B cell (primary cell): Measurements from ENCODE around the gene CSMD2. TPM values are rescaled to one million over a fixed set of nuclear protein-coding genes. Genes with fewer than 3 reads are reported as not detected.

Experiments used
- ATAC-seq: fragments of 200-7000 bp; cut with Tn5 transposase; one replicate; pipeline ENCODE4 v1.10.0; 2021; ENCODE audit warnings: low read depth, mild to moderate bottlenecking, moderate number of reproducible peaks, moderate library complexity
- CTCF ChIA-PET: fragments of 350-600 bp; sonication (Branson Sonifier 250); formaldehyde crosslinking; loops from one replicate; lab custom pipeline; 2021; ENCODE audit warnings: antibody characterized with exemption, inconsistent platforms; lab: Charles Lee
- POLR2A ChIA-PET: fragments of 350-600 bp; sonication (Branson Sonifier 250); formaldehyde crosslinking; loops from one replicate; lab custom pipeline; 2021; ENCODE audit warnings: antibody characterized with exemption; lab: Charles Lee
- DNase-seq: peaks from one replicate; pipeline ENCODE4 v3.0.0; 2013
- H2AFZ ChIP-seq: 2 replicates; pipeline ENCODE4 v1.6.1; 2012; ENCODE audit warnings: mild to moderate bottlenecking, low read depth, low read length; ENCODE audit not compliant: insufficient read depth, poor library complexity, severe bottlenecking
- H3K27ac ChIP-seq, 2 donors: 1 replicate in 1 of 2; 2 replicates in 1 of 2; pipeline ENCODE4 v1.5.1; 2012 to 2013; ENCODE audit warnings: low read length in 2 of 2, mild to moderate bottlenecking in 2 of 2, moderate library complexity in 1 of 2
- H3K27me3 ChIP-seq, 4 experiments: fragments of 200-600 bp in 1 of 4; sonication (generic) in 1 of 4; replicated peaks in 1 of 4; 1 replicate in 2 of 4; 2 replicates in 2 of 4; pipeline versions ENCODE4 v1.6.1 to v1.7.0; 2013 to 2016; ENCODE audit warnings: low read length in 3 of 4, mild to moderate bottlenecking in 2 of 4, mixed read lengths in 1 of 4, moderate library complexity in 1 of 4; ENCODE audit not compliant: insufficient read depth in 4 of 4, control insufficient read depth in 3 of 4; ENCODE audit errors: control extremely low read depth in 1 of 4
- H3K36me3 ChIP-seq, 2 experiments: replicated peaks in 1 of 2; 1 replicate in 1 of 2; 2 replicates in 1 of 2; pipeline versions ENCODE4 v1.6.1 to v1.7.1; 2013; ENCODE audit warnings: low read length in 1 of 2; ENCODE audit not compliant: insufficient read depth in 2 of 2, control insufficient read depth in 1 of 2; ENCODE audit errors: control extremely low read depth in 1 of 2, extremely low read depth in 1 of 2
- H3K4me1 ChIP-seq, 2 donors: fragments of 200-600 bp in 1 of 2; sonication (generic) in 1 of 2; 1 replicate in 1 of 2; 2 replicates in 1 of 2; pipeline versions ENCODE4 v1.5.1 to v1.6.1; 2013 to 2017; ENCODE audit warnings: low read length in 2 of 2; ENCODE audit not compliant: control insufficient read depth in 2 of 2, insufficient read depth in 2 of 2
- H3K4me2 ChIP-seq: replicated peaks from 2 replicates; pipeline ENCODE3; 2012; ENCODE audit warnings: mild to moderate bottlenecking, low read depth, low read length; ENCODE audit not compliant: poor library complexity, severe bottlenecking
- H3K4me3 ChIP-seq, 5 experiments: fragments of 200-600 bp in 1 of 5; sonication (generic) in 1 of 5; 1 replicate in 3 of 5; 2 replicates in 2 of 5; pipeline versions ENCODE4 v1.5.1 to v1.7.0; 2011 to 2016; ENCODE audit warnings: low read length in 4 of 5, mild to moderate bottlenecking in 4 of 5, low read depth in 2 of 5, control low read depth in 1 of 5, moderate library complexity in 1 of 5; ENCODE audit not compliant: insufficient read depth in 1 of 5; ENCODE audit errors: control extremely low read depth in 1 of 5, extremely low read depth in 1 of 5
- H3K79me2 ChIP-seq: fragments of 200-600 bp; sonication (generic); one replicate; pipeline ENCODE4 v1.6.0; 2016; ENCODE audit warnings: low read length; ENCODE audit not compliant: control insufficient read depth, insufficient read depth
- H3K9ac ChIP-seq: fragments of 200-600 bp; sonication (generic); 2 replicates; pipeline ENCODE4 v1.6.1; 2017; ENCODE audit warnings: mild to moderate bottlenecking, low read length, moderate library complexity
- H3K9me3 ChIP-seq, 3 donors: one replicate each; pipeline versions ENCODE4 v1.6.1 to v1.7.1; 2013; ENCODE audit warnings: low read length in 2 of 3; ENCODE audit not compliant: control insufficient read depth in 2 of 3, insufficient read depth in 1 of 3; ENCODE audit errors: control extremely low read depth in 1 of 3
- H4K20me1 ChIP-seq: 2 replicates; pipeline ENCODE4 v1.6.0; 2012; ENCODE audit warnings: mild to moderate bottlenecking, low read length; ENCODE audit not compliant: insufficient read depth, control insufficient read depth, poor library complexity, severe bottlenecking
- H3K27ac Mint-ChIP-seq: one replicate; pipeline ENCODE4 v1.8.0; 2021; ENCODE audit warnings: mixed read lengths
- H3K27me3 Mint-ChIP-seq: one replicate; pipeline ENCODE4 v1.8.0; 2021; ENCODE audit warnings: mixed read lengths
- H3K4me1 Mint-ChIP-seq: one replicate; pipeline ENCODE4 v1.8.0; 2021; ENCODE audit warnings: mixed read lengths
- H3K4me3 Mint-ChIP-seq: one replicate; pipeline ENCODE4 v1.8.0; 2021; ENCODE audit warnings: mixed read lengths
- H3K9me3 Mint-ChIP-seq: one replicate; pipeline ENCODE4 v1.8.0; 2022; ENCODE audit warnings: mixed read lengths; ENCODE audit not compliant: insufficient read depth
- EZH2 ChIP-seq: IDR thresholded peaks from 2 replicates; pipeline ENCODE4 v1.6.1; 2012; ENCODE audit warnings: borderline replicate concordance, low read depth, mild to moderate bottlenecking, moderate library complexity, low read length; ENCODE audit not compliant: insufficient read depth, poor library complexity, severe bottlenecking
- WGBS: methylation state at CpG from one replicate; pipeline ENCODE4 v1.1.5; 2013; ENCODE audit warnings: missing lambda C conversion rate; ENCODE audit not compliant: insufficient coverage; 5-methylcytosine and 5-hydroxymethylcytosine counted together
- intact Hi-C: fragments of 100-400 bp; cut with micrococcal nuclease; formaldehyde crosslinking; loops from one replicate; pipeline ENCODE4 v1.10.0; 2022
- polyA plus RNA-seq: library from polyadenylated mRNA; depleted of rRNA; stranded (reverse); fragments of >200 nt; gene quantifications from 2 replicates; pipeline ENCODE4 v1.2.3, GENCODE V29; 2012
- total RNA-seq, 2 donors: library from RNA; stranded (reverse); fragments of 120-200 nt in 1 of 2; gene quantifications; 1 replicate in 1 of 2; 2 replicates in 1 of 2; pipeline versions ENCODE4 v1.2.3 to v1.2.4, GENCODE V29; 2013 to 2022
- TF ChIP-seq, protein P1 (sequence below): fragments of 200-600 bp; IDR thresholded peaks from one replicate; pipeline ENCODE4 v1.8.0; 2022; ENCODE audit warnings: antibody characterized with exemption, mild to moderate bottlenecking

The CSMD2 gene
- total and polyA plus RNA-seq, 2 donors (not counting 1 experiment from before 2014, with no cell fraction given), result not detected

DNA sequence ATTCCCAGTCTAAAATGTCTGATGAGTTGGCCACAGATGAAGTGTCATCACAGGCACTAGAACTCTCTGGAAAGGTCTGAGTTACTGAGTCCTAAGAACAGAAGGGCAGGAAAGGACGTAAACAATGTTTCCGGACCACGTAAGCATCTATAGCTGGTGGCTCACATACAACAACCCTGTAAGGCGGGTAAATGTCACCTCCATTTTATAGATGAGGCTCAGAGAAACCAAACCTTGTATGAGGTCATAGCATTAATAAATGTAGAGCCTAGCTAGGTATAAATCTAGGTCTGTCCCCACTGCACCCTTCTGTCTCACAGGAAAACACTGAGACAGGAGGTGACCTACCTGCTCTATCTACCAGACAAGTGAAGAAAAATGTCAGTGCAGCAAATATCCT, 86.6 kb downstream of the CSMD2 start:
- Histone ChIP-seq H3K4me1 (no peaks in the 10 kb centered on the region), H4K20me1 (no peaks in the 10 kb centered on the region), H3K4me2 (no peak overlapping the region), H3K9me3 (peaks cover 0 to 8% (median 0%) of the 10 kb centered on the region in 3 donors), H3K36me3 (no peaks in the 10 kb centered on the region), H3K27me3 (no peaks in the 10 kb centered on the region), H3K27ac (no peak overlapping the region), H3K4me3 (no peak overlapping the region), H2AFZ (no peak overlapping the region), H3K79me2 (no peaks in the 10 kb centered on the region), H3K9ac (no peak overlapping the region)
- Mint-ChIP-seq H3K4me1 (no peaks in the 10 kb centered on the region), H3K9me3 (peaks cover 5% of the 10 kb centered on the region), H3K27ac (no peak overlapping the region), H3K27me3 (peaks cover 3% of the 10 kb centered on the region), H3K4me3 (no peak overlapping the region)
- no peak for ATAC-seq
- 87% methylated on average over 3 of the region's 4 CpGs for WGBS
- no peak for TF ChIP-seq EZH2
- TF ChIP-seq, protein P1, sequence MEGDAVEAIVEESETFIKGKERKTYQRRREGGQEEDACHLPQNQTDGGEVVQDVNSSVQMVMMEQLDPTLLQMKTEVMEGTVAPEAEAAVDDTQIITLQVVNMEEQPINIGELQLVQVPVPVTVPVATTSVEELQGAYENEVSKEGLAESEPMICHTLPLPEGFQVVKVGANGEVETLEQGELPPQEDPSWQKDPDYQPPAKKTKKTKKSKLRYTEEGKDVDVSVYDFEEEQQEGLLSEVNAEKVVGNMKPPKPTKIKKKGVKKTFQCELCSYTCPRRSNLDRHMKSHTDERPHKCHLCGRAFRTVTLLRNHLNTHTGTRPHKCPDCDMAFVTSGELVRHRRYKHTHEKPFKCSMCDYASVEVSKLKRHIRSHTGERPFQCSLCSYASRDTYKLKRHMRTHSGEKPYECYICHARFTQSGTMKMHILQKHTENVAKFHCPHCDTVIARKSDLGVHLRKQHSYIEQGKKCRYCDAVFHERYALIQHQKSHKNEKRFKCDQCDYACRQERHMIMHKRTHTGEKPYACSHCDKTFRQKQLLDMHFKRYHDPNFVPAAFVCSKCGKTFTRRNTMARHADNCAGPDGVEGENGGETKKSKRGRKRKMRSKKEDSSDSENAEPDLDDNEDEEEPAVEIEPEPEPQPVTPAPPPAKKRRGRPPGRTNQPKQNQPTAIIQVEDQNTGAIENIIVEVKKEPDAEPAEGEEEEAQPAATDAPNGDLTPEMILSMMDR, result no peak
- DNase-seq, result no peak
- POLR2A ChIA-PET, result no interaction called here
- CTCF ChIA-PET, result no interaction called here
- intact Hi-C loops, result no loop called here

DNA sequence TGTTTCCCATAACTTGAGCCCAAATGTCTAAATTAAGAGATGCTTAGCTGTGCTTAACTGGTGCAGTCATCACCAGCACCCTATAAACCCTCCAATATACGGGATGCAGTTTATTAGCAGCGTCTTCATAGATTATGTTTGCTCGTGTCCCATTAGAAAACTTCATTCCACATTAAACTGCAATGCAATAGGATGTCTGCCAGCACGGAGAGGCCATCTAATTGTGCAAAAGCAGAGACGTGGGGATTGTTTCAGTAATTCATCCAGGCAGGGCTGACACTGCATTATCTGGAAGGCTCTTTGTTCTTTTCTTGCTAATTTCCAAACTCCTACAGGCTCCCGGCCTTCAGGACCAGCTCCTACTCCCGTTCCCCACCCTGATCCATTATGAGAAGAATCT, 89.5 kb downstream of the CSMD2 start:
- H3K4me2 ChIP-seq, result no peak overlapping the region
- H3K4me1 ChIP-seq, result no peaks in the 10 kb centered on the region
- Mint-ChIP-seq H3K27ac (no peak overlapping the region), H3K9me3 (peaks cover 2% of the 10 kb centered on the region), H3K4me3 (no peak overlapping the region), H3K27me3 (peaks cover 6% of the 10 kb centered on the region), H3K4me1 (no peaks in the 10 kb centered on the region)
- ATAC-seq (no peak), DNase-seq (no peak)
- H3K9me3 ChIP-seq, result no peaks in the 10 kb centered on the region
- H3K9ac ChIP-seq, result no peak overlapping the region
- intact Hi-C loops, result no loop called here
- 91% methylated on average over 3 of the region's 7 CpGs for WGBS
- ChIA-PET CTCF (no interaction called here), POLR2A (no interaction called here)
- H2AFZ ChIP-seq, result no peak overlapping the region
- no peaks in the 10 kb centered on the region for H3K79me2 ChIP-seq
- TF ChIP-seq, protein P1, result no peak
- no peak for TF ChIP-seq EZH2
- H3K27ac ChIP-seq, result no peak overlapping the region
- H3K4me3 ChIP-seq, result no peak overlapping the region
- no peaks in the 10 kb centered on the region for H3K36me3 ChIP-seq
- H4K20me1 ChIP-seq, result no peaks in the 10 kb centered on the region
- H3K27me3 ChIP-seq, result no peaks in the 10 kb centered on the region
